M059J (cell line): Measurements from ENCODE around the gene GMPR. TPM values are rescaled to one million over a fixed set of nuclear protein-coding genes. Genes with fewer than 3 reads are reported as not detected.

Source experiments
- DNase-seq: peaks from one replicate; pipeline ENCODE4 v3.0.0-alpha.2; 2012; ENCODE audit warnings: low read depth
- total RNA-seq: library from RNA; depleted of rRNA; stranded (reverse); fragments of >200 nt; shearing (Covaris generic); gene quantifications from 2 replicates; pipeline ENCODE4 v1.2.3, GENCODE V29; 2014

Gene GMPR
- total RNA-seq, 1 experiment from 2014 or later: 92.2 TPM

- DNase-seq: no peak
Observed at GRCh38 chr6:16271428-16271827, 33.0 kb downstream of the GMPR start.

GRCh38 chr6:16272201-16272600, 33.8 kb downstream of the GMPR start:
- DNase-seq: no peak

GRCh38 chr6:16273256-16273655, 34.9 kb downstream of the GMPR start:
- no peak for DNase-seq

GRCh38 chr6:16274483-16274882, 36.1 kb downstream of the GMPR start:
- no peak for DNase-seq

GRCh38 chr6:16274885-16275589, 36.6 kb downstream of the GMPR start:
- DNase-seq: no peak

- DNase-seq: peak; percentile 98
Observed at GRCh38 chr6:16277101-16277981, 39.0 kb downstream of the GMPR start.

- DNase-seq: peak; percentile 77
Observed at GRCh38 chr6:16278048-16278724, 39.8 kb downstream of the GMPR start.

- no peak for DNase-seq
Observed at GRCh38 chr6:16278750-16279149, 40.4 kb downstream of the GMPR start.

- DNase-seq: no peak
Observed at GRCh38 chr6:16279243-16279642, 40.9 kb downstream of the GMPR start.

- DNase-seq: no peak
Observed at GRCh38 chr6:16282370-16282769, 44.0 kb downstream of the GMPR start.

- DNase-seq: no peak
Observed at GRCh38 chr6:16284472-16284871, 46.1 kb downstream of the GMPR start.

GRCh38 chr6:16285467-16286150, 47.2 kb downstream of the GMPR start:
- no peak for DNase-seq

- DNase-seq: peak; percentile 32
Observed at GRCh38 chr6:16286151-16286522, 47.8 kb downstream of the GMPR start.

- no peak for DNase-seq
Observed at GRCh38 chr6:16288163-16288562, 49.8 kb downstream of the GMPR start.

- DNase-seq: no peak
Observed at GRCh38 chr6:16291739-16292138, 53.4 kb downstream of the GMPR start.

GRCh38 chr6:16292432-16292831, 54.0 kb downstream of the GMPR start:
- DNase-seq: no peak

- DNase-seq: no peak
Observed at GRCh38 chr6:16292942-16293341, 54.6 kb downstream of the GMPR start.

- no peak for DNase-seq
Observed at GRCh38 chr6:16294371-16294770, 56.0 kb downstream of the GMPR start.

- DNase-seq: no peak
Observed at GRCh38 chr6:16295060-16295459, 56.7 kb downstream of the GMPR start.

GRCh38 chr6:16295471-16295870, 57.1 kb downstream of the GMPR start:
- no peak for DNase-seq

- DNase-seq: no peak
Observed at GRCh38 chr6:16296061-16296670, 57.8 kb downstream of the GMPR start.

GRCh38 chr6:16299861-16300260, 61.5 kb downstream of the GMPR start:
- DNase-seq: no peak
